A673 (cell line): Measurements from ENCODE around the gene FGF6.

Experiments used
- CTCF ChIP-seq: fragments of 300-800, 200-600 bp; sonication (generic); conservative IDR thresholded peaks from 2 replicates; pipeline ENCODE4 v1.5.1; 2017; ENCODE audit warnings: low read depth, mild to moderate bottlenecking, antibody characterized with exemption, low read length, moderate library complexity, mixed read lengths
- EZH2 ChIP-seq: fragments of 200-600 bp; sonication (generic); IDR thresholded peaks from 2 replicates; pipeline ENCODE4 v1.6.1; 2017; ENCODE audit warnings: borderline replicate concordance, low read depth, mild to moderate bottlenecking, mixed read lengths, antibody characterized with exemption, low read length; ENCODE audit not compliant: poor library complexity, severe bottlenecking

- TF ChIP-seq CTCF, result peak; percentile 68
- TF ChIP-seq EZH2, result no peak
Measured at GRCh38 chr12:4421590-4422031, 24.0 kb downstream of the FGF6 start.
